Neural cell (in vitro differentiated cells): ENCODE data around the gene NUDT8. TPM values are rescaled to one million over a fixed set of nuclear protein-coding genes. Genes with fewer than 3 reads are reported as not detected.

Experiments used
- H2AFZ ChIP-seq: fragments of 200-600, 300-800 bp; sonication (generic), shearing (Covaris generic); 2 replicates; pipeline ENCODE4 v1.6.0; 2014; ENCODE audit warnings: low read depth, mild to moderate bottlenecking, antibody characterized with exemption, low read length, moderate library complexity
- H3F3A ChIP-seq: fragments of 200-600 bp; shearing (Covaris generic); 2 replicates; pipeline ENCODE4 v1.6.1; 2016; ENCODE audit warnings: mild to moderate bottlenecking, moderate library complexity, mixed read lengths, antibody characterized with exemption, low read length; ENCODE audit not compliant: insufficient read depth, poor library complexity, severe bottlenecking
- H3K27ac ChIP-seq: fragments of 200-600, 300-800 bp; sonication (generic), shearing (Covaris generic); 2 replicates; pipeline ENCODE4 v1.5.1; 2014; ENCODE audit warnings: mild to moderate bottlenecking, low read length, moderate library complexity
- H3K27me3 ChIP-seq: fragments of 300-800, 200-600 bp; sonication (generic), shearing (Covaris generic); 2 replicates; pipeline ENCODE4 v1.6.0; 2014; ENCODE audit warnings: mild to moderate bottlenecking, low read depth, low read length, moderate library complexity; ENCODE audit not compliant: insufficient read depth
- H3K36me3 ChIP-seq: fragments of 300-800, 200-600 bp; sonication (generic), shearing (Covaris generic); 2 replicates; pipeline ENCODE4 v1.5.1; 2014; ENCODE audit warnings: mild to moderate bottlenecking, antibody characterized with exemption, low read length, moderate library complexity; ENCODE audit not compliant: insufficient read depth
- H3K4me2 ChIP-seq: fragments of 300-800, 200-600 bp; sonication (generic), shearing (Covaris generic); 2 replicates; pipeline ENCODE4 v1.6.0; 2014; ENCODE audit warnings: mild to moderate bottlenecking, low read length
- H3K4me3 ChIP-seq: fragments of 300-800, 200-600 bp; sonication (generic), shearing (Covaris generic); 2 replicates; pipeline ENCODE4 v1.5.1; 2014; ENCODE audit warnings: mild to moderate bottlenecking, low read length, moderate library complexity
- H3K79me2 ChIP-seq: fragments of 200-600 bp; shearing (Covaris generic); replicated peaks from 2 replicates; pipeline ENCODE4 v1.6.0; 2014; ENCODE audit warnings: mild to moderate bottlenecking, low read length, moderate library complexity; ENCODE audit not compliant: insufficient read depth
- H3K9ac ChIP-seq: fragments of 300-800, 200-600 bp; sonication (generic), shearing (Covaris generic); 2 replicates; pipeline ENCODE4 v1.6.1; 2016; ENCODE audit warnings: mild to moderate bottlenecking, low read length, mixed read lengths
- H3K9me2 ChIP-seq: fragments of 200-600 bp; shearing (Covaris generic); 2 replicates; pipeline ENCODE4 v1.6.1; 2016; ENCODE audit warnings: mild to moderate bottlenecking, low read length, mixed read lengths; ENCODE audit not compliant: insufficient read depth
- H3K9me3 ChIP-seq: fragments of 200-600, 300-800 bp; sonication (generic), shearing (Covaris generic); 2 replicates; pipeline ENCODE4 v1.6.1; 2016; ENCODE audit warnings: mild to moderate bottlenecking, mixed run types, low read length, moderate library complexity, mixed read lengths
- H4K20me1 ChIP-seq: fragments of 200-600 bp; shearing (Covaris generic); 2 replicates; pipeline ENCODE4 v1.6.1; 2016; ENCODE audit warnings: mild to moderate bottlenecking, mixed run types; ENCODE audit not compliant: insufficient read depth
- CTCF ChIP-seq: fragments of 450-650 bp; IDR thresholded peaks from 2 replicates; pipeline ENCODE4 v1.5.1; 2014; ENCODE audit warnings: antibody characterized with exemption, mild to moderate bottlenecking, moderate library complexity; ENCODE audit not compliant: poor library complexity, severe bottlenecking
- EP300 ChIP-seq: fragments of 450-650 bp; conservative IDR thresholded peaks from 2 replicates; pipeline ENCODE4 v1.6.1; 2014; ENCODE audit warnings: antibody characterized with exemption, mild to moderate bottlenecking, moderate library complexity; ENCODE audit not compliant: poor library complexity, severe bottlenecking
- EZH2 ChIP-seq: fragments of 200-600, 300-800 bp; shearing (Covaris generic), sonication (generic); IDR thresholded peaks from 2 replicates; pipeline ENCODE4 v1.6.1; 2014; ENCODE audit warnings: antibody characterized with exemption, low read length, borderline replicate concordance, mild to moderate bottlenecking; ENCODE audit not compliant: insufficient read depth, poor library complexity, severe bottlenecking
- MXI1 ChIP-seq: fragments of 450-650 bp; conservative IDR thresholded peaks from 2 replicates; pipeline ENCODE4 v1.6.1; 2014; ENCODE audit warnings: antibody characterized with exemption, mild to moderate bottlenecking; ENCODE audit not compliant: poor library complexity, severe bottlenecking
- POLR2AphosphoS5 ChIP-seq: IDR thresholded peaks from 2 replicates; pipeline ENCODE4 v1.6.1; 2012
- RAD21 ChIP-seq: fragments of 450-650 bp; conservative IDR thresholded peaks from 2 replicates; pipeline ENCODE4 v1.6.1; 2014; ENCODE audit warnings: antibody characterized with exemption, mild to moderate bottlenecking, moderate library complexity
- REST ChIP-seq: IDR thresholded peaks from 2 replicates; pipeline ENCODE4 v1.6.1; 2012; ENCODE audit warnings: borderline replicate concordance
- SMC3 ChIP-seq: fragments of 450-650 bp; conservative IDR thresholded peaks from 2 replicates; pipeline ENCODE4 v1.6.1; 2014; ENCODE audit warnings: antibody characterized with exemption, mild to moderate bottlenecking, moderate library complexity; ENCODE audit not compliant: poor library complexity
- TAF1 ChIP-seq: IDR thresholded peaks from 2 replicates; pipeline ENCODE4 v1.6.1; 2012; ENCODE audit warnings: low read depth
- polyA plus RNA-seq: library from polyadenylated mRNA; depleted of rRNA; stranded (reverse); fragments of >200 nt; gene quantifications from 2 replicates; pipeline ENCODE4 v1.2.3, GENCODE V29; 2014

Gene NUDT8
- polyA plus RNA-seq, 1 donor from 2014 or later = not detected

- H3K27me3 ChIP-seq = no peaks in the 10 kb centered on the region
- H3K9ac ChIP-seq = no peak overlapping the region
- H4K20me1 ChIP-seq = no peaks in the 10 kb centered on the region
- TF ChIP-seq MXI1 = no peak
- no peak for TF ChIP-seq SMC3
- TF ChIP-seq TAF1 = no peak
- TF ChIP-seq RAD21 = no peak
- H3K79me2 ChIP-seq = no peaks in the 10 kb centered on the region
- no peaks in the 10 kb centered on the region for H3K36me3 ChIP-seq
- H3K9me2 ChIP-seq = no peaks in the 10 kb centered on the region
- no peak overlapping the region for H2AFZ ChIP-seq
- H3K4me3 ChIP-seq = no peak overlapping the region
- no peaks in the 10 kb centered on the region for H3F3A ChIP-seq
- no peaks in the 10 kb centered on the region for H3K9me3 ChIP-seq
- no peak overlapping the region for H3K27ac ChIP-seq
- no peak overlapping the region for H3K4me2 ChIP-seq
Observed at GRCh38 chr11:67657300-67657699, 27.6 kb upstream of the NUDT8 start.

- Histone ChIP-seq H2AFZ (no peak overlapping the region), H3K4me3 (no peak overlapping the region), H3K4me2 (no peak overlapping the region), H3K9me3 (no peaks in the 10 kb centered on the region), H3K9ac (no peak overlapping the region), H3K36me3 (no peaks in the 10 kb centered on the region), H3K9me2 (no peaks in the 10 kb centered on the region), H3K79me2 (no peaks in the 10 kb centered on the region), H3K27me3 (no peaks in the 10 kb centered on the region), H3F3A (no peaks in the 10 kb centered on the region), H3K27ac (no peak overlapping the region), H4K20me1 (no peaks in the 10 kb centered on the region)
- TF ChIP-seq EP300 = no peak
- TF ChIP-seq TAF1 = no peak
- TF ChIP-seq POLR2AphosphoS5 = no peak
- no peak for TF ChIP-seq EZH2
- TF ChIP-seq REST = no peak
- TF ChIP-seq RAD21 = no peak
- no peak for TF ChIP-seq MXI1
- no peak for TF ChIP-seq SMC3
- TF ChIP-seq CTCF = no peak
Observed at GRCh38 chr11:67656278-67656922, 26.7 kb upstream of the NUDT8 start.
